Germinal center (tissue), 1 donor: ENCODE measurements around the gene ALPL.
"Not testable (repeated sequence)": the region's sequence is repeated elsewhere in the genome, so short reads cannot be mapped to it uniquely, and the experiment has no call there.

ENCODE experiments used
- DNase-seq: peaks from one replicate; pipeline ENCODE4 v3.0.0; 2012; ENCODE audit warnings: mixed read lengths, low spot score

The ALPL gene

GRCh38 chr1:21559788-21560567, 50.8 kb downstream of the ALPL start:
- DNase-seq = no peak

GRCh38 chr1:21560916-21561638, 51.9 kb downstream of the ALPL start:
- no peak for DNase-seq

GRCh38 chr1:21562896-21563295, 53.7 kb downstream of the ALPL start:
- no peak for DNase-seq

- DNase-seq = no peak
Measured at GRCh38 chr1:21563971-21564370, 54.7 kb downstream of the ALPL start.

- no peak for DNase-seq
Measured at GRCh38 chr1:21564521-21565095, 55.4 kb downstream of the ALPL start.

- no peak for DNase-seq
Measured at GRCh38 chr1:21565285-21565684, 56.1 kb downstream of the ALPL start.

GRCh38 chr1:21566361-21566760, 57.1 kb downstream of the ALPL start:
- DNase-seq = not testable (repeated sequence)

- no peak for DNase-seq
Measured at GRCh38 chr1:21567241-21568005, 58.2 kb downstream of the ALPL start.

- no peak for DNase-seq
Measured at GRCh38 chr1:21568006-21568746, 59.0 kb downstream of the ALPL start.

GRCh38 chr1:21568809-21569385, 59.7 kb downstream of the ALPL start:
- DNase-seq = no peak

- DNase-seq = no peak
Measured at GRCh38 chr1:21569820-21570527, 60.8 kb downstream of the ALPL start.

- DNase-seq = no peak
Measured at GRCh38 chr1:21570528-21570875, 61.3 kb downstream of the ALPL start.

GRCh38 chr1:21570885-21571284, 61.7 kb downstream of the ALPL start:
- no peak for DNase-seq

GRCh38 chr1:21572221-21572620, 63.0 kb downstream of the ALPL start:
- no peak for DNase-seq

- no peak for DNase-seq
Measured at GRCh38 chr1:21572735-21573277, 63.6 kb downstream of the ALPL start.

- DNase-seq = no peak
Measured at GRCh38 chr1:21573475-21573874, 64.3 kb downstream of the ALPL start.

GRCh38 chr1:21573971-21574465, 64.8 kb downstream of the ALPL start:
- peak; percentile 25 for DNase-seq

- no peak for DNase-seq
Measured at GRCh38 chr1:21574466-21575151, 65.4 kb downstream of the ALPL start.

- DNase-seq = no peak
Measured at GRCh38 chr1:21575351-21575942, 66.2 kb downstream of the ALPL start.
